Heart left ventricle (tissue), 16 donors: ENCODE measurements around the gene NCDN. TPM values are rescaled to one million over a fixed set of nuclear protein-coding genes. Genes with fewer than 3 reads are reported as not detected.

Experiments used
- ATAC-seq, 4 donors: fragments of 200-7000 bp; cut with Tn5 transposase; one replicate each; pipeline ENCODE4 v1.9.1; 2020 to 2022; ENCODE audit warnings: moderate library complexity in 4 of 4, mild to moderate bottlenecking in 3 of 4, moderate number of reproducible peaks in 1 of 4
- DNase-seq, 5 donors: peaks; one replicate each; pipeline ENCODE4 v3.0.0-alpha.2; 2020
- H3K27ac ChIP-seq, 12 donors: fragments of 200-600 bp; sonication (generic) in 4 of 12; one replicate each; pipeline versions ENCODE4 v1.5.0 to v1.8.0; 2016 to 2022; ENCODE audit warnings: mild to moderate bottlenecking in 2 of 12
- H3K27me3 ChIP-seq, 9 donors: fragments of 200-600 bp; sonication (generic) in 2 of 9; one replicate each; pipeline versions ENCODE4 v1.5.1 to v1.8.0; 2016 to 2022; ENCODE audit warnings: mild to moderate bottlenecking in 3 of 9
- H3K36me3 ChIP-seq, 9 donors: fragments of 200-600 bp; sonication (generic) in 2 of 9; one replicate each; pipeline versions ENCODE4 v1.5.0 to v1.8.0; 2018 to 2022; ENCODE audit warnings: mild to moderate bottlenecking in 2 of 9
- H3K4me1 ChIP-seq, 12 donors: fragments of 200-600 bp; sonication (generic) in 4 of 12; one replicate each; pipeline versions ENCODE4 v1.5.0 to v1.8.0; 2016 to 2022; ENCODE audit warnings: mild to moderate bottlenecking in 3 of 12
- H3K4me3 ChIP-seq, 12 donors: fragments of 200-600 bp; sonication (generic) in 4 of 12; one replicate each; pipeline versions ENCODE4 v1.5.0 to v1.8.0; 2017 to 2022; ENCODE audit warnings: mild to moderate bottlenecking in 9 of 12, moderate library complexity in 4 of 12
- H3K9me3 ChIP-seq, 12 donors: fragments of 200-600 bp; sonication (generic) in 4 of 12; one replicate each; pipeline versions ENCODE4 v1.5.0 to v1.8.0; 2016 to 2022; ENCODE audit warnings: mild to moderate bottlenecking in 1 of 12
- CTCF ChIP-seq, 12 donors: fragments of 200-600 bp; sonication (generic) in 4 of 12; IDR thresholded peaks; one replicate each; pipeline versions ENCODE4 v1.5.0 to v1.8.0; 2018 to 2022; ENCODE audit warnings: antibody characterized with exemption in 12 of 12, mild to moderate bottlenecking in 5 of 12
- POLR2A ChIP-seq, 2 donors: fragments of 450-650 bp; IDR thresholded peaks; one replicate each; pipeline ENCODE4 v1.6.1; 2017; ENCODE audit warnings: antibody characterized with exemption in 2 of 2, mild to moderate bottlenecking in 2 of 2, moderate library complexity in 2 of 2
- whole genome bisulfite sequencing, 4 donors: extraction: QIAGEN DNeasy Blood & Tissue Kit in 2 of 4; methylation state at CpG; one replicate each; pipeline versions ENCODE4 v1.1.5 to v1.1.7; 2013 to 2018; 5-methylcytosine and 5-hydroxymethylcytosine counted together
- intact Hi-C, 10 donors: fragments of 100-400 bp; cut with DNase I; formaldehyde crosslinking; loops; one replicate each; pipeline versions ENCODE4 v1.11.1 to v1.14.2; 2022
- polyA plus RNA-seq, 2 donors: library from polyadenylated mRNA; stranded (reverse); fragments of 200-250 nt; gene quantifications; one replicate each; pipeline ENCODE4 v1.2.3, GENCODE V29; 2013
- total RNA-seq, 9 donors: library from RNA; depleted of rRNA in 2 of 9; stranded (reverse); fragments of >200 nt in 2 of 9; fragmentation: NEBNext Ultra II Directional in 3 of 9; extraction: Animal tissue kit (Norgen Biotek cat#: 25700) in 3 of 9; gene quantifications; one replicate each; pipeline versions ENCODE4 v1.1.0 to v1.2.4, GENCODE V29; 2016 to 2023
- donor health status: ischemic (EF 13 %, LVEDD 7.1; RV severe dilation, severe dysfunction).
- donor health status: healthy with polysubstance abuse.
- donor health status: DM: no; HTN: yes; CAD: no.
- donor health status: DM: no; HTN: no; CAD: no.
- donor health status: ischemic (EF 25% LVEDD 6.9; RV normal size, moderate dysfunction).
- donor health status: ischemic (EF 25% LVEDD 5.7; RV mildly dilated, moderate dysfunction).
- donor health status: healthy.
- donor health status: DM: yes; HTN: yes; CAD: no.
- donor health status: ischemic (EF 35%, LVEDD 5.7; RV mildly dilated, moderate dysfunction).
- donor health status: nonischemic (EF 11% LVEDD 7.7; RV severe dilation, severe dysfunction).
- donor health status: DM: yes; HTN: yes; CAD: no.
- donor health status: PGD.
- donor health status: ischemic (EF 29% LVEDD 5.4; RV normal size, mild dysfunction).
- donor health status: nonischemic (EF 23%, LVEDD 6.1; RV moderate dilation, normal function).

NCDN gene
- total and polyA plus RNA-seq, 11 donors = 14.6 to 44.4 (median 31.8) TPM

GRCh38 chr1:35559317-35559944 lies 1.8 kb downstream of the NCDN start:
- ATAC-seq (no peak), DNase-seq (no peak)
- intact Hi-C loops = loop anchor here in 3 of 10 donors (2.0 to 10.0 kb wide), 3 partner anchors 107 to 365 kb away; partner anchors contain the start of gene SFPQ (in 2 of the 3)
- H3K36me3 ChIP-seq = peaks cover 0 to 29% (median 22%) of the 10 kb centered on the region in 9 donors
- peak overlapping the region in 1 of 12 donors; percentile 92 for H3K4me3 ChIP-seq
- TF ChIP-seq CTCF (IDR thresholded peaks at IDR 0.05) = no peak
- TF ChIP-seq POLR2A (IDR thresholded peaks at IDR 0.05) = no peak
- peak overlapping the region in 3 of 12 donors; percentile 94 to 99 (median 97) for H3K27ac ChIP-seq
- peaks cover 0 to 63% (median 38%) of the 10 kb centered on the region in 12 donors for H3K4me1 ChIP-seq
- no peaks in the 10 kb centered on the region for H3K27me3 ChIP-seq
- H3K9me3 ChIP-seq = no peaks in the 10 kb centered on the region
- 80 to 82% (median 81%) methylated on average over 7 of the region's 7 CpGs for WGBS, 4 donors

GRCh38 chr1:35560256-35561225 lies 2.9 kb downstream of the NCDN start:
- DNase-seq (peak; percentile 71 to 85 (median 82)), ATAC-seq (peak in 2 of 4 donors; percentile 19 to 47)
- Histone ChIP-seq H3K4me1 (peaks cover 0 to 52% (median 27%) of the 10 kb centered on the region in 12 donors), H3K4me3 (peak overlapping the region in 1 of 12 donors; percentile 25), H3K36me3 (peaks cover 0 to 40% (median 28%) of the 10 kb centered on the region in 9 donors), H3K27ac (peak overlapping the region in 7 of 12 donors; percentile 13 to 62 (median 39)), H3K9me3 (no peaks in the 10 kb centered on the region), H3K27me3 (no peaks in the 10 kb centered on the region)
- intact Hi-C loops = loop anchor here in 5 of 10 donors (2.0 to 10.0 kb wide), 5 partner anchors 108 to 366 kb away; partner anchors contain the start of gene SFPQ (in 1 of the 5)
- WGBS, 4 donors = 54 to 60% (median 58%) methylated on average over 26 to 44 of the region's 44 CpGs
- TF ChIP-seq POLR2A (IDR thresholded peaks at IDR 0.05) (no peak), CTCF (IDR thresholded peaks at IDR 0.05) (no peak)

GRCh38 chr1:35561297-35561971 lies 3.8 kb downstream of the NCDN start:
- intact Hi-C loops = loop anchor here in 5 of 10 donors (2.0 to 10.0 kb wide), 5 partner anchors 109 to 367 kb away; partner anchors contain the start of gene SFPQ (in 1 of the 5)
- no peak for ATAC-seq
- Histone ChIP-seq H3K27ac (peak overlapping the region in 5 of 12 donors; percentile 24 to 62 (median 39)), H3K4me1 (peaks cover 0 to 43% (median 18%) of the 10 kb centered on the region in 12 donors), H3K9me3 (no peaks in the 10 kb centered on the region), H3K36me3 (peaks cover 0 to 40% (median 33%) of the 10 kb centered on the region in 9 donors), H3K27me3 (no peaks in the 10 kb centered on the region), H3K4me3 (peak overlapping the region in 1 of 12 donors; percentile 25)
- 73 to 86% (median 76%) methylated on average over 11 of the region's 11 CpGs for WGBS, 4 donors
- TF ChIP-seq CTCF (IDR thresholded peaks at IDR 0.05) (no peak), POLR2A (IDR thresholded peaks at IDR 0.05) (no peak)
- no peak for DNase-seq
